Liver (tissue), 9 donors: Measurements from ENCODE around the gene MYO1H. TPM values are rescaled to one million over a fixed set of nuclear protein-coding genes. Genes with fewer than 3 reads are reported as not detected.

Experiments used
- DNase-seq: peaks from one replicate; pipeline ENCODE4 v3.0.0-alpha.2; 2017; ENCODE audit warnings: low spot score
- H3K27ac ChIP-seq, 2 donors: one replicate each; pipeline ENCODE4 v1.7.0; 2013; ENCODE audit warnings: inconsistent platforms in 2 of 2, low read length in 2 of 2, control low read depth in 1 of 2, low read depth in 1 of 2, mild to moderate bottlenecking in 1 of 2
- H3K27me3 ChIP-seq, 4 donors: one replicate each; pipeline versions ENCODE4 v1.6.1 to v1.7.0; 2013; ENCODE audit warnings: low read length in 3 of 4, inconsistent platforms in 1 of 4, mild to moderate bottlenecking in 1 of 4, moderate library complexity in 1 of 4; ENCODE audit not compliant: control insufficient read depth in 4 of 4, insufficient read depth in 4 of 4
- H3K36me3 ChIP-seq, 4 donors: one replicate each; pipeline versions ENCODE4 v1.6.1 to v1.7.0; 2013; ENCODE audit warnings: low read length in 3 of 4, mild to moderate bottlenecking in 3 of 4, low read depth in 1 of 4, moderate library complexity in 1 of 4; ENCODE audit not compliant: control insufficient read depth in 4 of 4, insufficient read depth in 3 of 4
- H3K4me1 ChIP-seq, 4 donors: one replicate each; pipeline versions ENCODE4 v1.6.1 to v1.7.0; 2013; ENCODE audit warnings: low read length in 3 of 4, mild to moderate bottlenecking in 3 of 4, moderate library complexity in 1 of 4; ENCODE audit not compliant: control insufficient read depth in 4 of 4, insufficient read depth in 4 of 4
- H3K4me3 ChIP-seq, 3 donors: one replicate each; pipeline versions ENCODE4 v1.6.1 to v1.7.0; 2013; ENCODE audit warnings: low read length in 3 of 3, control low read depth in 1 of 3, low read depth in 1 of 3, mild to moderate bottlenecking in 1 of 3
- H3K9ac ChIP-seq, 2 donors: one replicate each; pipeline ENCODE4 v1.7.0; 2013; ENCODE audit warnings: low read length in 2 of 2, mild to moderate bottlenecking in 2 of 2, moderate library complexity in 2 of 2, control low read depth in 1 of 2, low read depth in 1 of 2
- H3K9me3 ChIP-seq, 4 donors: one replicate each; pipeline versions ENCODE4 v1.6.1 to v1.7.0; 2013; ENCODE audit warnings: low read length in 3 of 4; ENCODE audit not compliant: control insufficient read depth in 4 of 4
- ATF3 ChIP-seq: IDR thresholded peaks from 2 replicates; pipeline ENCODE4 v1.6.1; 2016; ENCODE audit warnings: antibody characterized with exemption
- EGR1 ChIP-seq, 2 donors: IDR thresholded peaks; 2 replicates each; pipeline ENCODE4 v1.6.1; 2016 to 2018; ENCODE audit warnings: antibody characterized with exemption in 2 of 2, low read depth in 2 of 2
- FOXA1 ChIP-seq: IDR thresholded peaks from 2 replicates; pipeline ENCODE4 v1.6.1; 2016; ENCODE audit warnings: antibody characterized with exemption
- FOXA2 ChIP-seq: IDR thresholded peaks from 2 replicates; pipeline ENCODE4 v1.6.1; 2016; ENCODE audit warnings: antibody characterized with exemption
- GABPA ChIP-seq, 2 donors: IDR thresholded peaks in 1 of 2; conservative IDR thresholded peaks in 1 of 2; 2 replicates each; pipeline ENCODE4 v1.6.1; 2016; ENCODE audit warnings: antibody characterized with exemption in 2 of 2, mild to moderate bottlenecking in 1 of 2, moderate library complexity in 1 of 2
- HNF4A ChIP-seq, 2 donors: conservative IDR thresholded peaks; 2 replicates each; pipeline ENCODE4 v1.6.1; 2016; ENCODE audit warnings: antibody characterized with exemption in 2 of 2, mild to moderate bottlenecking in 2 of 2
- JUND ChIP-seq, 2 donors: IDR thresholded peaks; 2 replicates each; pipeline ENCODE4 v1.6.1; 2016; ENCODE audit warnings: antibody characterized with exemption in 2 of 2
- NR2F2 ChIP-seq: IDR thresholded peaks from 2 replicates; pipeline ENCODE4 v1.6.1; 2016; ENCODE audit warnings: antibody characterized with exemption
- RAD21 ChIP-seq, 2 donors: IDR thresholded peaks; 2 replicates each; pipeline ENCODE4 v1.6.1; 2016; ENCODE audit warnings: antibody characterized with exemption in 2 of 2, mild to moderate bottlenecking in 2 of 2
- REST ChIP-seq: IDR thresholded peaks from 2 replicates; pipeline ENCODE4 v1.6.1; 2016; ENCODE audit warnings: antibody characterized with exemption, mild to moderate bottlenecking
- RXRA ChIP-seq, 2 donors: IDR thresholded peaks; 2 replicates each; pipeline ENCODE4 v1.6.1; 2017 to 2018; ENCODE audit warnings: antibody characterized with exemption in 2 of 2, mild to moderate bottlenecking in 1 of 2
- YY1 ChIP-seq: IDR thresholded peaks from 2 replicates; pipeline ENCODE4 v1.6.1; 2016; ENCODE audit warnings: antibody characterized with exemption, mild to moderate bottlenecking
- WGBS: extraction: QIAGEN DNeasy Blood & Tissue Kit; methylation state at CpG from one replicate; pipeline ENCODE4 v1.1.7; 2013; 5-methylcytosine and 5-hydroxymethylcytosine counted together
- polyA plus RNA-seq, 2 donors: library from polyadenylated mRNA; stranded (reverse) in 1 of 2; unstranded in 1 of 2; fragments of 200-250 nt in 1 of 2; fragments of >200 nt in 1 of 2; fragmentation: Nextera tagmentation in 1 of 2; extraction: Ambion mirVana in 1 of 2; gene quantifications; one replicate each; pipeline versions ENCODE4 v1.2.1 to v1.2.3, GENCODE V29; 2013 to 2015
- total RNA-seq, 2 donors: library from RNA; depleted of rRNA; stranded (reverse); fragments of >200 nt; gene quantifications; one replicate each; pipeline ENCODE4 v1.2.3, GENCODE V29; 2014
- TF ChIP-seq, protein P1 (sequence below): IDR thresholded peaks from 2 replicates; pipeline ENCODE4 v1.6.1; 2016; ENCODE audit warnings: antibody characterized with exemption
- TF ChIP-seq, protein P2 (sequence below): fragments of 150-350 bp; IDR thresholded peaks from 2 replicates; pipeline ENCODE4 v1.5.1; 2017; ENCODE audit warnings: improper control_type of control experiment, low read depth, low read length; ENCODE audit not compliant: missing input control
- donor health status: healthy.
- donor health status: healthy.
- donor health status: healthy.
- donor health status: healthy.
- donor health status: healthy.

MYO1H gene
- total and polyA plus RNA-seq, 4 donors: not detected

DNA sequence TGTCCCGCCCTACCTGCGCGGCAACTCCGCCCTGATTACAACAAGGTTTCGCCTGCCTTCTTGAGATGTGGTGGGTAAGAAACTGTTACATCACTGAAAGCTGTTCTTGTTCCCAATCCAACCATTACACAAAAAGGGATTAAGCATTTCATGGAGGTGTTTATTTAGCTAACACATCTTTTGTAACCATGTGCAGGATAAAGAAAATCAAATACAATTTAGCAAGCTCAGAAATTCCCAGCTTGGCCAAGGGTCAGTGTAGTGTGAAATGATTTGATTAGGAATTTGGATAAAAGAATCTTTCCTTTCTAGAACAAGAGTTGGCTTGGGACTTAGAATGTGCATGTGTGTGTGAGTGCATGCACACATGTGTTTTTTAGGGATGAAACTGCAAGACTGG is 44.9 kb upstream of the MYO1H start:
- Histone ChIP-seq H3K4me1 (peaks cover 0 to 14% (median 8%) of the 10 kb centered on the region in 4 donors), H3K27me3 (peaks cover 0 to 3% (median 0%) of the 10 kb centered on the region in 4 donors), H3K36me3 (no peaks in the 10 kb centered on the region), H3K9me3 (no peaks in the 10 kb centered on the region), H3K27ac (no peak overlapping the region), H3K4me3 (no peak overlapping the region), H3K9ac (no peak overlapping the region)
- TF ChIP-seq NR2F2 (no peak), FOXA1 (no peak), ATF3 (no peak), RXRA (IDR thresholded peaks at IDR 0.05) (peak in 1 of 2 donors; percentile 43), GABPA (IDR thresholded peaks at IDR 0.05 in 1 of 2, conservative IDR thresholded peaks at IDR 0.05 in 1 of 2) (no peak), YY1 (no peak), EGR1 (IDR thresholded peaks at IDR 0.05; ENCODE audit: low read depth in 2 of 2) (no peak), HNF4A (conservative IDR thresholded peaks at IDR 0.05) (peak; percentile 40 to 45), RAD21 (IDR thresholded peaks at IDR 0.05) (peak in 1 of 2 donors; percentile 4)
- 70% methylated on average over 5 of the region's 5 CpGs for WGBS
- no peak for DNase-seq

DNA sequence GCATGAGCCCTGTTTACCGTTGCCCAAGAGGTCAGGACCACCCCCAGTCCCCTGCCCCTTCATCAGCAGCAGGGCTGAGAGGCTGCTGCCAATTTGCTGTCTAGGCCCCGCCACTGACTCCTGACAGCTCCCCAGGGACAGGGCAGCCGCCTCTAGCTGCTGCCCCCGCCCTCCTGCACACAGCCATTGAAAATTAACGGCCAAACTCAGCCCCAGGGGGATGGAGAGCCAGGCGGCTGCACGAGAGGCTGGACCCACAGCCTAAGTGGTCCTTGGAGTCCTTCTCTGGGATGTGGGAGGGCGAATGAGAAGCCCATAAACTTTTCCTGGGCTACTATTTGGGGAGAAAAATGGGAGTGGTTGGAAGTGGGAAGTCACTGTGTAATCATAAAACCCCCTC is 43.2 kb upstream of the MYO1H start:
- peaks cover 0 to 3% (median 0%) of the 10 kb centered on the region in 4 donors for H3K27me3 ChIP-seq
- TF ChIP-seq FOXA1: no peak
- TF ChIP-seq, protein P1, sequence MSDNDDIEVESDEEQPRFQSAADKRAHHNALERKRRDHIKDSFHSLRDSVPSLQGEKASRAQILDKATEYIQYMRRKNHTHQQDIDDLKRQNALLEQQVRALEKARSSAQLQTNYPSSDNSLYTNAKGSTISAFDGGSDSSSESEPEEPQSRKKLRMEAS: no peak
- no peak for TF ChIP-seq REST
- no peak for TF ChIP-seq JUND (IDR thresholded peaks at IDR 0.05)
- TF ChIP-seq, protein P2, sequence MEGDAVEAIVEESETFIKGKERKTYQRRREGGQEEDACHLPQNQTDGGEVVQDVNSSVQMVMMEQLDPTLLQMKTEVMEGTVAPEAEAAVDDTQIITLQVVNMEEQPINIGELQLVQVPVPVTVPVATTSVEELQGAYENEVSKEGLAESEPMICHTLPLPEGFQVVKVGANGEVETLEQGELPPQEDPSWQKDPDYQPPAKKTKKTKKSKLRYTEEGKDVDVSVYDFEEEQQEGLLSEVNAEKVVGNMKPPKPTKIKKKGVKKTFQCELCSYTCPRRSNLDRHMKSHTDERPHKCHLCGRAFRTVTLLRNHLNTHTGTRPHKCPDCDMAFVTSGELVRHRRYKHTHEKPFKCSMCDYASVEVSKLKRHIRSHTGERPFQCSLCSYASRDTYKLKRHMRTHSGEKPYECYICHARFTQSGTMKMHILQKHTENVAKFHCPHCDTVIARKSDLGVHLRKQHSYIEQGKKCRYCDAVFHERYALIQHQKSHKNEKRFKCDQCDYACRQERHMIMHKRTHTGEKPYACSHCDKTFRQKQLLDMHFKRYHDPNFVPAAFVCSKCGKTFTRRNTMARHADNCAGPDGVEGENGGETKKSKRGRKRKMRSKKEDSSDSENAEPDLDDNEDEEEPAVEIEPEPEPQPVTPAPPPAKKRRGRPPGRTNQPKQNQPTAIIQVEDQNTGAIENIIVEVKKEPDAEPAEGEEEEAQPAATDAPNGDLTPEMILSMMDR: no peak
- TF ChIP-seq YY1: no peak
- TF ChIP-seq FOXA2: no peak
- TF ChIP-seq RXRA (IDR thresholded peaks at IDR 0.05): no peak
- 69% methylated on average over 8 of the region's 8 CpGs for WGBS
- peaks cover 0 to 19% (median 12%) of the 10 kb centered on the region in 4 donors for H3K4me1 ChIP-seq
- no peak overlapping the region for H3K4me3 ChIP-seq
- DNase-seq: no peak
- H3K9me3 ChIP-seq: no peaks in the 10 kb centered on the region
- no peak overlapping the region for H3K9ac ChIP-seq
- no peak overlapping the region for H3K27ac ChIP-seq
- no peaks in the 10 kb centered on the region for H3K36me3 ChIP-seq
